ENCODE data around the gene PRKCE. TPM values are rescaled to one million over a fixed set of nuclear protein-coding genes. Genes with fewer than 3 reads are reported as not detected.

PRKCE gene
- total RNA-seq, 1 experiment from 2014 or later, result 4.9 TPM

DNA sequence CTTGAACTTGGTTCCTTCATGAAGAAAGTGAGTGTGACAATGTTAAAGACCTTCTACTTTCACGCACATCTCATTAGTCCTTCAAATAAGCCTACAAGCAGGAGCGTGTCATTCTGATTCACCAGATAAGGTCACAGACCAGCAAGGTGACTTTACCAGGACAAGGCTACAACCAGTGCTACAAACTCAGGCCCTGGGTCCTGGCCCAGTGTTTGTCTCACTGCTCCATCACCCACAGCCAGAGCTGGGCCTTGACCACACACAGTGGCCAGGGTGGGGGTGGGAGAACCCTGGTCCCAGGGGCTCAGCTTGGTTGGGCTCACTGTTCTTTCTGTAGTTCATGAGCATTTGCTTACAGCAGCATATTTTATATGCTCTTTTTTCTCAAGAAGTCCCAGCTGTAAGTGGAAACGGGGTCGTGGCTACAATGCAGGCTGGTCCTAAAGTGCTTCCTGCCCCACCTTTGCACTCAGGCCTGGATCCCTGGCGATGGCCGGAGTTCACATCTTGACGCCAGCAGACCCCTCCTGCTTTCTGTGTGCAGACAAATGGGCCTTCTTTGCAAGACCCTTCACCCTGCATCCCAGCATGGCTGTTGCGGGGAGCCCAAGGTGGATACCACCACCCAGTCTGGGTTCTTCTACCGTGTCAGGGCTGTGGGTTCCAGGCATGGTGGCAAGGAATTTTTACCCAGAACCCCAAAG is 492.1 kb downstream of the PRKCE start:
- no peak for DNase-seq (ENCODE audit: low read depth)

GRCh38 chr2:46144133-46144800 is 492.8 kb downstream of the PRKCE start:
- no peak for DNase-seq (ENCODE audit: low read depth)

- no peak for DNase-seq (ENCODE audit: low read depth)
These were observed 493.5 kb downstream of the PRKCE start for GRCh38 chr2:46145017-46145416.

- DNase-seq (ENCODE audit: low read depth), result no peak
These were observed 494.4 kb downstream of the PRKCE start for GRCh38 chr2:46145840-46146239.

- DNase-seq (ENCODE audit: low read depth), result no peak
These were observed 495.5 kb downstream of the PRKCE start for GRCh38 chr2:46146866-46147502.

DNA sequence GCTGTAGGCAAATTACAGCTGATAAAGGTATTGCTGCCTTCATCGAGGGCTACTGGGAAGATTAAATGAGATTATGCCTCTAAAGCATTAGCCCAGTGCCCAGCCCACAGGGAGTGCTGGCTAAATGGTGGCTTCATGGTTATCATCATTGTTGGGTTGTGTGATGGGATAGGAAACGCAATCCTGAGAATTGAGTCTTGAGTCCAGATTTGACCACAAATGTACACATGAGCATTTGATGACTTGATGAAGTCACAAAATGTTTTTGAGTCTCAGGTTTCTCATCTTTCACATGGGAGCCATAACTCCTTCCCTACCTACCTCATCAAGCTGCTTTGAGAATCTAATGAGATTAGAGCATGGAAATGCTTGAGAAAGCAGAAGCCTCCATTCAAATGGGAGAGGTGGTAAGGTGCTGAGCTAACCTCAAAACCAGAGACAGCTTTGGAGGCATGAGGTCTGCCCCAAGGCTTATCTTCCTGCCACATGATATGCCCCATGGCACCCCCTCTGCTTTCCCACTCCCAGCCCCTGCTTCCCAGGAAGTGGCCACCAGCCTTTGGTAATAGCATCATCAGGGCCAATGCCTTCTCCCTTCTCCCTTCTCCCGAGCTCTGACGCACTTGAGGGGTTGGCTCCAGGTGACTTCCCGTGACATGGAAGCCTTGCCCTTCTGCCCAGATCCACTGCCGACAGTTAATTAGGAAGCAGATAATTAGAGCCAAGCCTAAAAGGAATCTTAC is 496.3 kb downstream of the PRKCE start:
- no peak for DNase-seq (ENCODE audit: low read depth)

- no peak for DNase-seq (ENCODE audit: low read depth)
These were observed 496.9 kb downstream of the PRKCE start for GRCh38 chr2:46148369-46148736.

DNA sequence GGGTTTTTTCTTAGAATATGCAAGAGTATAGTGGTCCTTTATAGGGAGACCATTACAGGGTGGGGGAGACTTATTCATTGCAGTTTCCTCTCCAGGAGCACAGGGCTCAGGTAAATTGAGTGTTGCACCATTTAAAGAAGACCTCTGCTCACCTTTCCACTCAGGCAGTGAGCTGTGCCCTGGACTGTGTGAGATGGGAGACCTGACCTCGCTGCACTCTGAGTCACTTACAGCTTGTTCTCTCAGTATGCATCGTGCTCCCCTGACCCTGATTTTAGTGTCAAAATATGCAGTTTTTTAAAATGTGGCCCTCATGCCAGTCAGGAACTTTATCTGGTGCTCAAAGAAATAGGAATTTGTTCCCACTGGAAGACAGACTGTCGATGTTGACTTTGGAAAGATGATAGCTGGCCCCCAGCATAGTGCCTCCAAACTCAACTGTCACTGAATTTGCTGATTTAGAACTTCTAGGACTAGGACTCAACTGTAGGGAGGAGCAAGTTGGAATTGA is 499.0 kb downstream of the PRKCE start:
- DNase-seq (ENCODE audit: low read depth), result no peak

- no peak for DNase-seq (ENCODE audit: low read depth)
These were observed 500.1 kb downstream of the PRKCE start for GRCh38 chr2:46151577-46151976.

- no peak for DNase-seq (ENCODE audit: low read depth)
These were observed 502.7 kb downstream of the PRKCE start for GRCh38 chr2:46153996-46154753.

DNA sequence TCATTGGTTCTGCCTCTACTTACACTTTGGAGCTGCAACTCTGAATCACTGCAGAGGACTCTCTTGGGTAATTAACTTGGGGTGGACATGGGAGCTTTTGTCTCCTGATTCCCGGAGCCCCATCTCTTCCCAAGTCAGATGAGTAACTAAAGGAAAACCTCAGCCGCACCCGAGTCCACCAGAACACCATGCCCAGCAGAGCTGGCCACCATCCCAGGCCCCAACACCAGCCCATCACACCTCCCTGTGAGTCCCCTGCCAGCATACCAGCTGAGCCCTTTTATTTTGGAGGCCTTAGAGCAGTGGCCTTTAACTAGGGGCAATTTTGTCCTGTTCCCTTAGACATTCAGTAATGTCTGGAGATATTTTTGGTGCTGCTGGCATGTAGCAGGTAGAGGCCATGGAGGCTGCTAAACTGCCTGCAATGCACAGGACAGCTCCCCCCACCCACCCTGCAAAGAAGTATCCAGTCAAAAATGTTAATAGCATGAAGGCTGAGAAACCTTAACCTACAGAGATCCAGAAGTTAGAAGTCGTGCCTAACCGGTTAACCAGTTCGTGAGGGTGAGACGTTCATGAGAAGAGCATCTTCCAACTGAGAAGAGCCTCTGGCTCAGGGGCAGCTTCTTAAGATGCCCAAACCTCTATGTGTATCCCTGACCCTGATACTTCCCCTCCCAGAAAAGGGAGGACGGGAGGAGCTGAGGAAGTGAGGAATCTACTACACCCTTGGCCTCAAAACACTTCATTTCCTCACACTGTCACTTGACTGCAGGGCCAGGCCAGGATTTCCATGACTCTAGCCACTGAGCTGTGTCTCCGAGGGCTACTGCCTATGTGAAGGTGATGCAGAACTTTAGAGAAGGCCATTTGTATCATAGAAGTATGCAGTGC is 505.8 kb downstream of the PRKCE start:
- no peak for DNase-seq (ENCODE audit: low read depth)

DNA sequence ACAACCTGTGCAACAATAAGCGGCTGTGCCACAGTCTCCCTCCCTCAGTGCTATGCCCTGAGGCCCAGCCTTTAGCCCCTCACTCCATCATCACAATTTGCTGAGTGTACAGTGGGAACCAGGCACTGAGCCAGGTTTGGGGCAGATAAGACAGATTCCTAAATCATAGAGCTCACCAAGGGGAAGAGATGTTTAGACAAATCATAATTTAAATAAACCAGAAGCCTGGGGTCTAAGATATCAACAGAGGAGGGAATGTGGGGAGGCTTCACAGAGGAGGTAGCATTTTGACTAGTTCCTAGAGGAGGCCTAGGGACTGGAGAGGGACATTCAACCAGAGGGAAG is 506.5 kb downstream of the PRKCE start:
- peak; percentile 20 for DNase-seq (ENCODE audit: low read depth)

DNA sequence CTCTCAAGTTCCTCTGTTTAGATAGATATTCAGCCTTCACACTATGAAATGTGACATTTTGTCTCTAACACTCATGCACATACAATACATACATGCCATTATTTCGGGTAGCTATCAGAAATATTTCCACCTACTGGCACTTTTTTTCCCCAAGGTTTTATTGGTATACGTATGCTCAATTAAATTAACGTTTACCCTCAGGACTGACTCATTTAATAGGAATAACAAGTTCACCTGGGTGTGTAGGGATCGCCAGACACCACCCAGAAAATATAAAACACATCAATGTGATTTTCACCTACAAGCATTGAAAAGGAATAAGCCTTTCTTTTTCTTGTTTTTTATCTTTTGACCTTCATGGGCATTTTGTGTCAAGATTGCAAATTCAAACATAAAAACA is 507.2 kb downstream of the PRKCE start:
- no peak for DNase-seq (ENCODE audit: low read depth)

- no peak for DNase-seq (ENCODE audit: low read depth)
These were observed 508.9 kb downstream of the PRKCE start for GRCh38 chr2:46160326-46160725.

DNA sequence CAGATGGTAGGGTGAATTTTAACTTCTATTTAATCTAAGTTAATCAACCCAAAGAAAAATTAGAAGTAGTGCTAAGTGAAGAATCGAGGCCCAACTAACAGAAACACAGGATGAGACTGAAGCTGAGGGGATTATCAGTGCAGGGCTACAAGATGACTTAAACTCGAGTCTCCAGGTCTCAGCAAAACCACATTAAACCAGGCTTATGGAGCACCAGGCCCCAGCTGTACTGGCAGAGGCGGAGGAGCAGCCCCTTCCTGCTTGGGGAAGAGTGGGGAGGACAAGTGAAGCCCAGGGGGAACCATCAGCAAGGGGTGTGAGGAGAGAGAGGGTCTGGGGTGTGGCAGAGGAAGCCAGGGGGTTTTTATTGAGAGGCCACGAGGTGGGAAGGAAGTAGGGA is 509.8 kb downstream of the PRKCE start:
- DNase-seq (ENCODE audit: low read depth), result no peak

DNA sequence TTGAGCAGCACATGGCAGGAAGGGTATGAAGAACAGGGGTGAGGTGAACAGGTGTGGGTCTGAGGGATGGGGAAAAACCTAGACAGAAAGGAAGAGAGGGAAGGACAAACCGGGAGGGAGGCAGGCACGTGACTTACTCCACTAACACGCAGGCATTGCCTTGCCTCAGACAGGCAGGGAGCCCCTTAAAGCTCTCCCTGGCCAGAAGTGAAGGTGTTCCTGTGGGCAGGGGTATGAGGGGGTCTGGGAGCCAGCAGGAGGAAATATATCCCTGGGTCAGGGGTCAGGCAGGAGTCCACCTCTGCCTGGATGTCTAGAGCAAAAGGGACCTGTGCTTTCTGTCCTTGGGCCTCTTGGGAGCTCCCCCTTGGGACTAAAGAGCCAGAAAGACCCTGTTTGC is 510.4 kb downstream of the PRKCE start:
- DNase-seq (ENCODE audit: low read depth), result no peak

- DNase-seq (ENCODE audit: low read depth), result no peak
These were observed 511.0 kb downstream of the PRKCE start for GRCh38 chr2:46162329-46163097.

GRCh38 chr2:46163098-46163430 is 511.6 kb downstream of the PRKCE start:
- no peak for DNase-seq (ENCODE audit: low read depth)

DNA sequence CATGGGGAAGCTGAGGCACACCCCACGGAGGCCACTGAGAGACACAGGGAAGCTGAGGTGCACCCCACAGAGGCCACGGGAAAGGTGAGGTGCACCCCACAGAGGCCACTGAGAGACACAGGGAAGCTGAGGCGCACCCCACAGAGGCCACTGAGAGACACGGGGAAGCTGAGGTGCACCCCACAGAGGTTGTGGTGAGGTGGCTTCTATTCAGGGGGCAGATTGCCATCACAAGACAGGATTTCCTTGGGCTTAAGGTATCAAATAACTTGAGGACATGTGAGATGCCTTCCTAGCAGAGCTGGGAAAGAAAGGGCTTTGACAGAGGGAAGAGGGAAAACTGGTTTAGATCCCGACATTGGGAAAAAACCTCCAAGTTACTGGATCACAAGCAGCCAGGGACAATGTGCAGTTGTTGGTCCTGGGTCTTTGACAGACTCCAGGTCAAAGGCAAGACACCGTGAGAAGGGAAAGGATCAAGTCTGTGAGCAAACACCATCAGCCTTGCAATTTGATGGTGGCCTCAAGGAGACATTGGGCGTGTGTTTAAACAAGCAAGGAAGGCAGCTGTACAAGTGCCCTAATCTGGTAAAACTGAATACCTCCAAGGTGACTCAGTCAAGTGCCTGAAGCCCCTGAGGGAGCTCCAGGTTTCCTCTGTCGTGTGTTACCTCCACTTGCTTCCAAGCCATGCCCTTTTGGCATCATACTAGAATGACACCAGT is 512.5 kb downstream of the PRKCE start:
- DNase-seq (ENCODE audit: low read depth), result peak; percentile 88

All from Daoy (cell line).